Endothelial cell of umbilical vein (primary cell): Measurements from ENCODE around the gene INPP5J.

Experiments used
- CTCF ChIP-seq, 2 donors: IDR thresholded peaks; 1 replicate in 1 of 2; 2 replicates in 1 of 2; pipeline ENCODE4 v1.5.1; 2011; ENCODE audit warnings: low read length in 2 of 2, mild to moderate bottlenecking in 2 of 2, moderate library complexity in 2 of 2, control low read depth in 1 of 2, inconsistent platforms in 1 of 2, low read depth in 1 of 2; ENCODE audit not compliant: insufficient read depth in 1 of 2; ENCODE audit errors: extremely low read depth in 1 of 2
- EZH2 ChIP-seq: IDR thresholded peaks from 2 replicates; pipeline ENCODE4 v1.6.1; 2012; ENCODE audit warnings: borderline replicate concordance, low read depth, mild to moderate bottlenecking, moderate library complexity, low read length, inconsistent platforms; ENCODE audit not compliant: severe bottlenecking
- FOS ChIP-seq: IDR thresholded peaks from 2 replicates; pipeline ENCODE4 v1.6.1; 2011; ENCODE audit warnings: mild to moderate bottlenecking, low read length, moderate library complexity, borderline replicate concordance; ENCODE audit not compliant: insufficient read depth
- JUN ChIP-seq: IDR thresholded peaks from 2 replicates; pipeline ENCODE4 v1.6.1; 2011; ENCODE audit warnings: borderline replicate concordance, low read depth; ENCODE audit not compliant: insufficient read length, insufficient read depth
- POLR2A ChIP-seq: IDR thresholded peaks from 2 replicates; pipeline ENCODE4 v1.6.1; 2012; ENCODE audit warnings: low read depth, mild to moderate bottlenecking, control low read depth, low read length
- POLR2AphosphoS5 ChIP-seq: IDR thresholded peaks from 2 replicates; pipeline ENCODE4 v1.6.1; 2012; ENCODE audit warnings: low read depth, mild to moderate bottlenecking, control low read depth, low read length, moderate library complexity; ENCODE audit not compliant: insufficient read depth

GRCh38 chr22:31170971-31171370 is 48.2 kb downstream of the INPP5J start:
- TF ChIP-seq EZH2 (no peak), POLR2AphosphoS5 (no peak), CTCF (IDR thresholded peaks at IDR 0.05; ENCODE audit: extremely low read depth in 1 of 2, insufficient read depth in 1 of 2, low read depth in 1 of 2, low read length in 2 of 2) (no peak), POLR2A (no peak), FOS (no peak), JUN (no peak)
